HPDE6-E6E7 (cell line): Measurements from ENCODE around the gene SEMG1.

ENCODE experiments used
- DNase-seq: peaks from one replicate; pipeline ENCODE4 v3.0.0; 2011; ENCODE audit warnings: missing footprints; ENCODE audit errors: extremely low spot score

Gene SEMG1

GRCh38 chr20:45221076-45221475 is 14.2 kb downstream of the SEMG1 start, which contains the start of gene SEMG2:
Gene SEMG2, plus strand, starts transcription at chr20:45221373. Its CDS starts 17 bp downstream, at chr20:45221390.
- no peak for DNase-seq

GRCh38 chr20:45223136-45223535 is 16.3 kb downstream of the SEMG1 start:
- no peak for DNase-seq

GRCh38 chr20:45226287-45226686 is 19.5 kb downstream of the SEMG1 start:
- no peak for DNase-seq

GRCh38 chr20:45229264-45230056 is 22.6 kb downstream of the SEMG1 start:
- no peak for DNase-seq

- DNase-seq, result no peak
These were observed 23.8 kb downstream of the SEMG1 start for GRCh38 chr20:45230631-45231030.

GRCh38 chr20:45235995-45236394 is 29.2 kb downstream of the SEMG1 start:
- DNase-seq, result no peak

- DNase-seq, result no peak
These were observed 31.3 kb downstream of the SEMG1 start for GRCh38 chr20:45238139-45238538.

GRCh38 chr20:45246109-45246508 is 39.3 kb downstream of the SEMG1 start:
- DNase-seq, result no peak

- no peak for DNase-seq
These were observed 41.0 kb downstream of the SEMG1 start for GRCh38 chr20:45247865-45248264.

GRCh38 chr20:45248609-45249008 is 41.8 kb downstream of the SEMG1 start:
- no peak for DNase-seq

GRCh38 chr20:45251884-45252560 is 45.2 kb downstream of the SEMG1 start:
- DNase-seq, result no peak

GRCh38 chr20:45253261-45253660 is 46.4 kb downstream of the SEMG1 start:
- peak; percentile 67 for DNase-seq

- DNase-seq, result peak; percentile 92
These were observed 47.8 kb downstream of the SEMG1 start, which contains the start of gene SLPI for GRCh38 chr20:45254383-45255262. Gene SLPI, minus strand, starts transcription at chr20:45254564. Its CDS starts 21 bp downstream, at chr20:45254543.

GRCh38 chr20:45257161-45257560 is 50.3 kb downstream of the SEMG1 start:
- no peak for DNase-seq

- no peak for DNase-seq
These were observed 50.9 kb downstream of the SEMG1 start for GRCh38 chr20:45257711-45258110.

- DNase-seq, result no peak
These were observed 51.4 kb downstream of the SEMG1 start for GRCh38 chr20:45258259-45258658.

GRCh38 chr20:45258664-45259063 is 51.8 kb downstream of the SEMG1 start:
- no peak for DNase-seq
